ENCODE measurements around the gene TMEM81.

DNA sequence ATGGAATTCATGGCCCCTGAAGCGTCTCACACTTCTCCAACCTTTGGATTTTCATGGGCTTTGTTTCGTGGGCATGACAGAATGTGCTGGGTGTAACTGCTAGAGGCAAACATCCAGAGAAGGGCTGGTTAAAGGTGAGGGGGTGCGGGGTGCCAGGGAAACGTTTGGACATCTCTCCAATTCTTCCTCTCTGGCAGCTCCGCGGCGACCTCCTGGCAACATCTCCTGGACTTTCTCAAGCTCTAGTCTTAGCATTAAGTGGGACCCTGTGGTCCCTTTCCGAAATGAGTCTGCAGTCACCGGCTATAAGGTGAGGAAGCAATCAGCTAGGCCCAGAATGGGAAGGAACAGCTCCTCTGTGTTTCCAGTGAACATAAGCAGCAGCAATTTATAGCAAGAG, 12.0 kb downstream of the TMEM81 start:
- no peak for TF ChIP-seq CEBPB (IDR thresholded peaks at IDR 0.05)
- no peak for TF ChIP-seq SMC3 (IDR thresholded peaks at IDR 0.05)
- no peak for TF ChIP-seq HOXA7 (CRISPR knock-in tag; IDR thresholded peaks at IDR 0.05)
- TF ChIP-seq, protein P1, sequence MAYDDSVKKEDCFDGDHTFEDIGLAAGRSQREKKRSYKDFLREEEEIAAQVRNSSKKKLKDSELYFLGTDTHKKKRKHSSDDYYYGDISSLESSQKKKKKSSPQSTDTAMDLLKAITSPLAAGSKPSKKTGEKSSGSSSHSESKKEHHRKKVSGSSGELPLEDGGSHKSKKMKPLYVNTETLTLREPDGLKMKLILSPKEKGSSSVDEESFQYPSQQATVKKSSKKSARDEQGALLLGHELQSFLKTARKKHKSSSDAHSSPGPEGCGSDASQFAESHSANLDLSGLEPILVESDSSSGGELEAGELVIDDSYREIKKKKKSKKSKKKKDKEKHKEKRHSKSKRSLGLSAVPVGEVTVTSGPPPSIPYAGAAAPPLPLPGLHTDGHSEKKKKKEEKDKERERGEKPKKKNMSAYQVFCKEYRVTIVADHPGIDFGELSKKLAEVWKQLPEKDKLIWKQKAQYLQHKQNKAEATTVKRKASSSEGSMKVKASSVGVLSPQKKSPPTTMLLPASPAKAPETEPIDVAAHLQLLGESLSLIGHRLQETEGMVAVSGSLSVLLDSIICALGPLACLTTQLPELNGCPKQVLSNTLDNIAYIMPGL (CRISPR knock-in tag; IDR thresholded peaks at IDR 0.05; ENCODE audit: borderline replicate concordance) = no peak
- no peak for TF ChIP-seq ZFP36 (IDR thresholded peaks at IDR 0.05; ENCODE audit: borderline replicate concordance, partially characterized antibody)
- no peak for TF ChIP-seq PHF8 (IDR thresholded peaks at IDR 0.05; ENCODE audit: borderline replicate concordance, low read depth)

Measured in A549 (cell line).